Sigmoid colon (tissue), 3 donors: ENCODE measurements around the gene NUP62CL.
"Not testable (repeated sequence)": the region's sequence is repeated elsewhere in the genome, so short reads cannot be mapped to it uniquely, and the experiment has no call there.

ENCODE experiments used
- POLR2A ChIP-seq, 2 donors: fragments of 450-650 bp; IDR thresholded peaks; one replicate each; pipeline ENCODE4 v1.6.1; 2016; ENCODE audit warnings: antibody characterized with exemption in 2 of 2, mild to moderate bottlenecking in 2 of 2, moderate library complexity in 2 of 2
- TF ChIP-seq, protein P1 (sequence below), 4 experiments: fragments of 450-650 bp in 3 of 4; fragments of 200-600 bp in 1 of 4; IDR thresholded peaks; one replicate each; pipeline ENCODE4 v1.5.1; 2016 to 2019; ENCODE audit warnings: antibody characterized with exemption in 4 of 4, mild to moderate bottlenecking in 3 of 4, moderate library complexity in 2 of 4

DNA sequence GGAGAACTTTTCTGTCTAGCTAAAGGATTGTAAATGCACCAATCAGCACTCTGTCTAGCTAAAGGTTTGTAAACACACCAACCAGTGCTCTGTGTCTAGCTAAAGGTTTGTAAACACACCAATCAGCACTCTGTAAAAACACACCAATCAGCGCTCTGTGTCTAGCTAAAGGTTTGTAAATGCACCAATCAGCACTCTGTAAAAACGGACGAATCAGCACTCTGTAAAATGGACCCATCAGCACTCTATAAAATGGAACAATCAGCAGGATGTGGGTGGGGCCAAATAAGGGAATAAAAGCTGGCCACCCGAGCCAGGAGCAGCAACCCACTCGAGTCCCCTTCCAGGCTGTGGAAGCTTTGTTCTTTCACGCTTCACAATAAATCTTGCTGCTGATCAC, 8.2 kb downstream of the NUP62CL start:
- TF ChIP-seq POLR2A (IDR thresholded peaks at IDR 0.05): not testable (repeated sequence)
- TF ChIP-seq, protein P1, sequence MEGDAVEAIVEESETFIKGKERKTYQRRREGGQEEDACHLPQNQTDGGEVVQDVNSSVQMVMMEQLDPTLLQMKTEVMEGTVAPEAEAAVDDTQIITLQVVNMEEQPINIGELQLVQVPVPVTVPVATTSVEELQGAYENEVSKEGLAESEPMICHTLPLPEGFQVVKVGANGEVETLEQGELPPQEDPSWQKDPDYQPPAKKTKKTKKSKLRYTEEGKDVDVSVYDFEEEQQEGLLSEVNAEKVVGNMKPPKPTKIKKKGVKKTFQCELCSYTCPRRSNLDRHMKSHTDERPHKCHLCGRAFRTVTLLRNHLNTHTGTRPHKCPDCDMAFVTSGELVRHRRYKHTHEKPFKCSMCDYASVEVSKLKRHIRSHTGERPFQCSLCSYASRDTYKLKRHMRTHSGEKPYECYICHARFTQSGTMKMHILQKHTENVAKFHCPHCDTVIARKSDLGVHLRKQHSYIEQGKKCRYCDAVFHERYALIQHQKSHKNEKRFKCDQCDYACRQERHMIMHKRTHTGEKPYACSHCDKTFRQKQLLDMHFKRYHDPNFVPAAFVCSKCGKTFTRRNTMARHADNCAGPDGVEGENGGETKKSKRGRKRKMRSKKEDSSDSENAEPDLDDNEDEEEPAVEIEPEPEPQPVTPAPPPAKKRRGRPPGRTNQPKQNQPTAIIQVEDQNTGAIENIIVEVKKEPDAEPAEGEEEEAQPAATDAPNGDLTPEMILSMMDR (IDR thresholded peaks at IDR 0.05): not testable (repeated sequence)
